Suprapubic skin (tissue), 4 donors: ENCODE data around the gene SLC4A7.

Experiments
- EP300 ChIP-seq: sonication (generic); formaldehyde crosslinking; IDR thresholded peaks from one replicate; pipeline ENCODE4 v1.6.1; 2017; ENCODE audit warnings: antibody characterized with exemption
- POLR2A ChIP-seq, 2 donors: fragments of 450-650 bp; IDR thresholded peaks; one replicate each; pipeline ENCODE4 v1.6.1; 2017; ENCODE audit warnings: antibody characterized with exemption in 2 of 2, mild to moderate bottlenecking in 2 of 2, moderate library complexity in 2 of 2
- POLR2AphosphoS5 ChIP-seq, 3 donors: sonication (generic); formaldehyde crosslinking; IDR thresholded peaks; one replicate each; pipeline ENCODE4 v1.6.1; 2017; ENCODE audit warnings: antibody characterized with exemption in 3 of 3
- TF ChIP-seq, protein P1 (sequence below), 2 donors: fragments of 200-600 bp in 1 of 2; fragments of 450-650 bp in 1 of 2; sonication (generic) in 1 of 2; IDR thresholded peaks; one replicate each; pipeline ENCODE4 v1.5.1; 2016 to 2019; ENCODE audit warnings: antibody characterized with exemption in 2 of 2, mild to moderate bottlenecking in 1 of 2, moderate library complexity in 1 of 2

DNA sequence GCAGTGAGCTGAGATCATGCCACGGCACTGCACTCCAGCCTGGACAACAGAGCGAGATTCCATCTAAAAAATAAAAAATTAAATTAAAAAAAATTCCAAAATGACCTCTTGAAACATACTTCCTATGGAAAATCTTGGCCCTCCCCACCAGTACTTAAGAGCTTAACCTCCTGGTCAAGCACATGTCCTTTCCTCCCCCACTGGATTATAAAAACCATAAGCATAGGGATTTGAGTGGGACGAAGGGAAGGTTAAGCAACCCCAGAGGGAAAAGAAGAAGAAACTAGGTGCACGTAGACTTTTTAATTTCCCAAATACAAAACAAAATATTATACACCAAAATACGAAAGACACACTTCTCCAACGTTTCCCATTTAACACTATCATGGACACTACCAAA, 25.3 kb downstream of the SLC4A7 start:
- TF ChIP-seq, protein P1, sequence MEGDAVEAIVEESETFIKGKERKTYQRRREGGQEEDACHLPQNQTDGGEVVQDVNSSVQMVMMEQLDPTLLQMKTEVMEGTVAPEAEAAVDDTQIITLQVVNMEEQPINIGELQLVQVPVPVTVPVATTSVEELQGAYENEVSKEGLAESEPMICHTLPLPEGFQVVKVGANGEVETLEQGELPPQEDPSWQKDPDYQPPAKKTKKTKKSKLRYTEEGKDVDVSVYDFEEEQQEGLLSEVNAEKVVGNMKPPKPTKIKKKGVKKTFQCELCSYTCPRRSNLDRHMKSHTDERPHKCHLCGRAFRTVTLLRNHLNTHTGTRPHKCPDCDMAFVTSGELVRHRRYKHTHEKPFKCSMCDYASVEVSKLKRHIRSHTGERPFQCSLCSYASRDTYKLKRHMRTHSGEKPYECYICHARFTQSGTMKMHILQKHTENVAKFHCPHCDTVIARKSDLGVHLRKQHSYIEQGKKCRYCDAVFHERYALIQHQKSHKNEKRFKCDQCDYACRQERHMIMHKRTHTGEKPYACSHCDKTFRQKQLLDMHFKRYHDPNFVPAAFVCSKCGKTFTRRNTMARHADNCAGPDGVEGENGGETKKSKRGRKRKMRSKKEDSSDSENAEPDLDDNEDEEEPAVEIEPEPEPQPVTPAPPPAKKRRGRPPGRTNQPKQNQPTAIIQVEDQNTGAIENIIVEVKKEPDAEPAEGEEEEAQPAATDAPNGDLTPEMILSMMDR (IDR thresholded peaks at IDR 0.05): no peak
- TF ChIP-seq POLR2A (IDR thresholded peaks at IDR 0.05) (no peak), POLR2AphosphoS5 (IDR thresholded peaks at IDR 0.05) (no peak), EP300 (no peak)
